OCI-LY1 (cell line): ENCODE data around the gene HTR2A.

Experiments used
- H2AFZ ChIP-seq: fragments of 200-600 bp; sonication (generic), shearing (Covaris generic); 2 replicates; pipeline ENCODE4 v1.6.0; 2014; ENCODE audit warnings: antibody characterized with exemption, mild to moderate bottlenecking, low read length
- H3F3A ChIP-seq: fragments of 200-600 bp; sonication (generic), shearing (Covaris generic); 2 replicates; pipeline ENCODE4 v1.6.0; 2014; ENCODE audit warnings: mild to moderate bottlenecking, antibody characterized with exemption, low read length, moderate library complexity; ENCODE audit not compliant: insufficient read depth
- H3K27ac ChIP-seq: fragments of 200-600 bp; sonication (generic); 2 replicates; pipeline ENCODE4 v1.5.1; 2014; ENCODE audit warnings: low read length, mixed run types, mild to moderate bottlenecking, low read depth; ENCODE audit not compliant: poor library complexity, severe bottlenecking
- H3K27me3 ChIP-seq: fragments of 200-600 bp; sonication (generic); 2 replicates; pipeline ENCODE4 v1.6.0; 2014; ENCODE audit warnings: antibody characterized with exemption, mild to moderate bottlenecking, low read length, moderate library complexity; ENCODE audit not compliant: insufficient read depth
- H3K36me3 ChIP-seq: fragments of 200-600 bp; sonication (generic); 2 replicates; pipeline ENCODE4 v1.6.1; 2014; ENCODE audit warnings: mild to moderate bottlenecking, antibody characterized with exemption, low read length, moderate library complexity, mixed read lengths; ENCODE audit not compliant: insufficient read depth
- H3K4me1 ChIP-seq: fragments of 200-600 bp; sonication (generic); 2 replicates; pipeline ENCODE4 v1.5.1; 2014; ENCODE audit warnings: mild to moderate bottlenecking, low read length, moderate library complexity; ENCODE audit not compliant: insufficient read depth, severe bottlenecking
- H3K4me2 ChIP-seq: fragments of 200-600 bp; sonication (generic), shearing (Covaris generic); 2 replicates; pipeline ENCODE4 v1.6.1; 2014; ENCODE audit warnings: low read length
- H3K4me3 ChIP-seq: fragments of 200-600 bp; sonication (generic); 2 replicates; pipeline ENCODE4 v1.5.1; 2014; ENCODE audit warnings: low read length, low read depth, mild to moderate bottlenecking, mixed read lengths; ENCODE audit not compliant: poor library complexity, severe bottlenecking
- H3K79me2 ChIP-seq: fragments of 200-600 bp; shearing (Covaris generic); 2 replicates; pipeline ENCODE4 v1.6.1; 2016; ENCODE audit warnings: mixed run types, low read length, mixed read lengths; ENCODE audit not compliant: insufficient read depth
- H3K9ac ChIP-seq: fragments of 200-600 bp; sonication (generic), shearing (Covaris generic); 2 replicates; pipeline ENCODE4 v1.6.1; 2014; ENCODE audit warnings: mild to moderate bottlenecking, low read length, mixed read lengths
- H3K9me2 ChIP-seq: fragments of 200-600 bp; sonication (generic), shearing (Covaris generic); 2 replicates; pipeline ENCODE4 v1.6.1; 2014; ENCODE audit warnings: low read depth, mild to moderate bottlenecking, low read length, mixed read lengths
- H3K9me3 ChIP-seq: fragments of 200-600 bp; shearing (Covaris generic); 2 replicates; pipeline ENCODE4 v1.6.1; 2014; ENCODE audit warnings: low read length, mixed read lengths
- H4K20me1 ChIP-seq: fragments of 200-600 bp; sonication (generic), shearing (Covaris generic); 2 replicates; pipeline ENCODE4 v1.6.0; 2016; ENCODE audit warnings: mild to moderate bottlenecking, low read length; ENCODE audit not compliant: insufficient read depth
- EZH2 ChIP-seq: fragments of 200-600 bp; sonication (generic), shearing (Covaris generic); IDR thresholded peaks from 2 replicates; pipeline ENCODE4 v1.8.0; 2017; ENCODE audit warnings: borderline replicate concordance, mixed run types, mild to moderate bottlenecking, antibody characterized with exemption, low read length, moderate library complexity, mixed read lengths
- TF ChIP-seq, protein P1 (sequence below): fragments of 200-600 bp; sonication (generic), shearing (Covaris generic); IDR thresholded peaks from 2 replicates; pipeline ENCODE4 v1.5.1; 2017; ENCODE audit warnings: mild to moderate bottlenecking, antibody characterized with exemption, low read length, moderate library complexity, mixed read lengths

Gene HTR2A

DNA sequence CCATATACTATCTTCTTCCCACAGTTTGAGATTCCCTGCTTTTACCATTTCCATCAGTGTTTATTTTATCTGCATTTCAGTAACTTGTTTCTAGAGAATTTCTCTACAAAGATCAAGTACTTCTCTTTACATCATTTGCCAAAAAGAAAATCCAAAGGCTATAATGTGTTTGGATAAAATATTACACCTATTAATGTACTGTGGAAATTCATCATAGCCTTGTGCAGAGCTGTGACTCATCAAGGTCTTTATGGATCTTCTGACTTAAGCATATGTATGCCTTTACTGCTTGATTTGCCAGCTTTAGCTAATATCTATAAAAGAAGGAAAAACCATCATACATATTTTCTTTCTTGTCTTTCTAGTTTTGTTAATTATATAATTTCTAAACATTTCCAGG, 9.6 kb upstream of the HTR2A start:
- H3K9me3 ChIP-seq, result no peaks in the 10 kb centered on the region
- no peaks in the 10 kb centered on the region for H3K36me3 ChIP-seq
- no peaks in the 10 kb centered on the region for H4K20me1 ChIP-seq
- H3K9ac ChIP-seq, result no peak overlapping the region
- no peaks in the 10 kb centered on the region for H3K9me2 ChIP-seq
- H2AFZ ChIP-seq, result no peak overlapping the region
- H3K4me2 ChIP-seq, result no peak overlapping the region
- no peaks in the 10 kb centered on the region for H3K79me2 ChIP-seq
- no peak overlapping the region for H3K27ac ChIP-seq
- H3K4me3 ChIP-seq, result no peak overlapping the region
- no peaks in the 10 kb centered on the region for H3F3A ChIP-seq
- no peaks in the 10 kb centered on the region for H3K27me3 ChIP-seq
- TF ChIP-seq EZH2, result no peak
- TF ChIP-seq, protein P1, sequence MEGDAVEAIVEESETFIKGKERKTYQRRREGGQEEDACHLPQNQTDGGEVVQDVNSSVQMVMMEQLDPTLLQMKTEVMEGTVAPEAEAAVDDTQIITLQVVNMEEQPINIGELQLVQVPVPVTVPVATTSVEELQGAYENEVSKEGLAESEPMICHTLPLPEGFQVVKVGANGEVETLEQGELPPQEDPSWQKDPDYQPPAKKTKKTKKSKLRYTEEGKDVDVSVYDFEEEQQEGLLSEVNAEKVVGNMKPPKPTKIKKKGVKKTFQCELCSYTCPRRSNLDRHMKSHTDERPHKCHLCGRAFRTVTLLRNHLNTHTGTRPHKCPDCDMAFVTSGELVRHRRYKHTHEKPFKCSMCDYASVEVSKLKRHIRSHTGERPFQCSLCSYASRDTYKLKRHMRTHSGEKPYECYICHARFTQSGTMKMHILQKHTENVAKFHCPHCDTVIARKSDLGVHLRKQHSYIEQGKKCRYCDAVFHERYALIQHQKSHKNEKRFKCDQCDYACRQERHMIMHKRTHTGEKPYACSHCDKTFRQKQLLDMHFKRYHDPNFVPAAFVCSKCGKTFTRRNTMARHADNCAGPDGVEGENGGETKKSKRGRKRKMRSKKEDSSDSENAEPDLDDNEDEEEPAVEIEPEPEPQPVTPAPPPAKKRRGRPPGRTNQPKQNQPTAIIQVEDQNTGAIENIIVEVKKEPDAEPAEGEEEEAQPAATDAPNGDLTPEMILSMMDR, result no peak
- H3K4me1 ChIP-seq, result no peaks in the 10 kb centered on the region

DNA sequence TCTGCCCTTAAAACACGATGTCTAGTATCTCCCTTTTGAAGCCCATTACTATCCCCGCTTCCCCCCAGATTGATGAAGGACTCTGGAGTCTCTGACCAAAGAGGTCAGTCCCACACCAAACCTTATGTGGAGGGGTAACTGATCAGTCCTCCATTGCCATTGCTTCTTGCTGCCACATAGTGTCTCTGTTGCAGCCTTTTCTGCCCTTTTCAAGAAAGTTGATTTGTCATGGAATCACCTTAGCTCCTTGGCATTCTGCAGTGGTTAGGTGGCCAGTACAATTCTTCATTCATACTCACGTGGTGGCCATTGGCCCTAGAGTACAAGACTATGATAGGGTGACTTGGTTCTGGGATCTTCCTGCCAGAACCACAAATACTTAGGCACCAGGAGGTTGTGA, 8.4 kb upstream of the HTR2A start:
- H3K9me2 ChIP-seq, result no peaks in the 10 kb centered on the region
- no peaks in the 10 kb centered on the region for H3K36me3 ChIP-seq
- no peaks in the 10 kb centered on the region for H3K4me1 ChIP-seq
- H3K4me2 ChIP-seq, result no peak overlapping the region
- no peaks in the 10 kb centered on the region for H4K20me1 ChIP-seq
- no peak overlapping the region for H2AFZ ChIP-seq
- no peaks in the 10 kb centered on the region for H3F3A ChIP-seq
- H3K9ac ChIP-seq, result no peak overlapping the region
- no peak for TF ChIP-seq EZH2
- TF ChIP-seq, protein P1, result no peak; the same call in 1 of the 2 replicates
- H3K27ac ChIP-seq, result no peak overlapping the region
- no peaks in the 10 kb centered on the region for H3K79me2 ChIP-seq
- no peaks in the 10 kb centered on the region for H3K9me3 ChIP-seq
- H3K27me3 ChIP-seq, result no peaks in the 10 kb centered on the region
- H3K4me3 ChIP-seq, result no peak overlapping the region

DNA sequence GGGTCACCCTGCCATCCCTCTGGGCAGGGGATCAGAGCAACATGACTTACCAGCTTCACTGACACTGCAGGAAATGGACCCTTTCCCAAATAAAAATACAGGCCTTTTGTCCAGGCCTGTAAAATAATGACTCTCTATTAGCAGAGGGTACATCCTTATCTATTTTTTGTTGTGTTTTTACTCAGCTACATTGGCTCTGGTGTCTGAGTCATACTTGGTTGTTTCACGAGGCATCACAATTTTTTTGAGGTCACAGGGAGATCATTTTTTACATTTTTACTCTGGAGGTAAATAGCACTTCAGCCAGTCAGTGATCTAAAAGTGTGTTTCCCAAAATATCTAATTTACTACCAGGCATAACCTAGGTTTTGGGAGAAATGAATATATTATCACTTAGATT, 6.9 kb upstream of the HTR2A start:
- Histone ChIP-seq H3F3A (no peaks in the 10 kb centered on the region), H3K4me2 (no peak overlapping the region), H3K9me3 (no peaks in the 10 kb centered on the region), H2AFZ (no peak overlapping the region), H3K4me3 (no peak overlapping the region), H3K36me3 (no peaks in the 10 kb centered on the region), H3K9me2 (no peaks in the 10 kb centered on the region), H3K27ac (no peak overlapping the region), H3K27me3 (no peaks in the 10 kb centered on the region), H3K79me2 (no peaks in the 10 kb centered on the region), H4K20me1 (no peaks in the 10 kb centered on the region), H3K4me1 (no peaks in the 10 kb centered on the region), H3K9ac (no peak overlapping the region)
- TF ChIP-seq, protein P1, result no peak
- no peak for TF ChIP-seq EZH2
